ENCODE data around the gene SDSL.

The SDSL gene

DNA sequence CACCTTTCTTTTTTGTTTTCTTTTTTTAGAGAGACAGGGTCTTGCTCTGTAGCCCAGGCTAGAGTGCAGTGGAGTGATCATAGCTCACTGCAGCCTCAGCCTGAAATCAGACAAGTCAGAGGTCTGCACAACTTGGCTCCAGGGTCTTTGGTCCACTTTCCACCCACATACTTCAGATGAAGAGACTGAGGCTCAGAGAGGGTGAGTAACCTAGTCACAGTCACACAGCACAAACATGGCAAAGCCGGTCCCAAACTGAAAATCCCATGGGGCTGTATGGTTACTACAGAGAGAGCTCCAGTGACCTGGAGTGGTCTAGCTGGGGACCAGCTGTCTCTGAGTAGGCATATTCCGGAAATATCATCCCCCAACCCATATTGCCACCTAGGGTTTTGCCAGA, 30.3 kb downstream of the SDSL start:
- DNase-seq = no peak

DNA sequence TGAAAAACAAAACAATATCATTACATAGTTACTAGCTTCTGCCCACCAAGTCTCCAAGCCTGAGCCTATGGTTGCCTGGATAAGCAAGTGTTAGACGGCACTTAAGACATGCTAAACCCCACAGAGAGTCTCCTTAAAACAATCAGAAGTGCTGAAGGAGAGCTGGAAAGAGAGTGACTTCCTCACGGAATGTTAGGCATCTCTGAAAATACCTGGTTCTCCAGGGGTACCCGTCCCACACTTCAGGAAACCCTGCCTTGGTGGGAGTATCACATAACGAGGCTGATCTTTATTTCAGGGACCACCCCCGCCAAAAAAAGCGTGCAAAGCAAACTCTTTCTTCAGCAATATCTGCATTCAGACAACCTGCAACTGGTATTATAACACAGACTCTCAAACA, 31.1 kb downstream of the SDSL start:
- no peak for DNase-seq

DNA sequence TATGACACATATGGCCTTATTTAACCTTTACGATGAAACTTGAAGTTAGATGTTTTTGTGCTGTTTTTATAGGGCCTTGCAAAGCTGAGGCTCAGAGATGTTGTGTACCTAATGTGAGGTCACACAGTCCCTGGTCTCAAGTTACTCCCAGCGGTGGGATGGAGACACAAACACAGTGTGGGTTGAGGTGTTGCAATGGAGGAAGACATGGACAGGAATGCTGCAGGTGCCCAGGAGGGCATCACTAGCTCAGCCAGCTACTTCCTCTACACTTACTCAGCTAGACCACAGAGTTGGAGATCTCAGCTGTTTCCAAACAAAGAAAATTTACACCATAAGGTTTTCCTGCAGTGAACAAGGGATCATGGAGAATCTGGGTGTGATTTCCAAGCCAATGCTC, 34.0 kb downstream of the SDSL start:
- no peak for DNase-seq

DNA sequence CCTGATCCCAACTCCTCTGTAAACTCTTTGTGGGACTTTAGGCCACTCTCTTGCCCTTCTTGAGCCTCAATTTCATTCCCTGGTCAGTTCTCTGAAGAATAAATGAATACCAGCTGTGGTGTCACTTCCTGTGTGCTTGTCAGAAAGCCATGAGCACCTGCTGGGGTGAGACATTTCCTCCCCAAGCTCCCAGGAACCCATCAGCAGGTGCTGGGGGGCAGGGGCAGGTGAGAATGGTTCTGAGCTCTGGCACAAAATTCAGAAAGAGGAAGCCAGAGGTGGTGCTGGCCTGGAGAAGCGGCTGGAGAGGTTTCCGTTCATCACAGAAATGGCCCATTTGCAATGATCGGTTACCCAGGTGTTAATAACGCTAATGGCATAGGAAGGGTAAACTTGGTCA, 34.6 kb downstream of the SDSL start:
- DNase-seq = no peak

DNA sequence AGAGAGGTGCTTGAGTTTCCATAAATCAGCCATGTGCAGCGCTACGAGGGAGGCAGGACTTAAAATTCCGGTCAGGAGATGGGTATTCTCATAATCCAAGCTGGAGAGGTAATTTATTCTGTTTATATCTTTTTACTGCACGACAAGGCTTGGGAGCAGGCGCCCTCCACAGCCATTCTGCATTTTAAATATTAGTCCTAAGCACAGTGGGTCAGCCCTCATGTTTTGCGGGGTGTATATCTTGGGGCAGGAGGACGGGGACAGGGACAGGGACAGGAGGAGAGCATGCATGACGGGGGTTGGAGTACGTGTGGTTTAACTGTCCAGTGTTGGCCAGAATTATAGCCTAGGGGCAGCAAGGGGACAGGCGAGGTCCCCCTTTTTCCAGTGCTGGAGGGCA, 35.0 kb downstream of the SDSL start:
- no peak for DNase-seq

DNA sequence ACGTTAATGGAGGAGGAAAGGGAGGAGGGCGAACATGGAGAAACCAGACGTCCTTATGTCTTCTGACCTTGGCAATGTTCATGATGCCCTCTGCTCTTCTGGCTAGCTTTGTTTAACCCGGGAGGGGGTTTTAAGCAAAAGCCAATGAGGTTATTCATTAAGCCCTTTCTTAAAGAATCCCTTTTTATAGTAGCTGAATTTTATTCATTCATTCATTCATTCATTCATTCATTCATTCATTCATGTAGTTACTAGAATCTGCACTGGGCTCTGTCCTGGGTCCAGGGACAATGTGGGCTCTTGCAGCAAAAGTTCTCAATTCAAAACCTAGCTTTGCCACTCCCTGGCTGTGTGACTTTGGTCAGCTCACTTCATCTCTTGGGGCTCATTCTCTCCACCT, 35.5 kb downstream of the SDSL start:
- no peak for DNase-seq

DNA sequence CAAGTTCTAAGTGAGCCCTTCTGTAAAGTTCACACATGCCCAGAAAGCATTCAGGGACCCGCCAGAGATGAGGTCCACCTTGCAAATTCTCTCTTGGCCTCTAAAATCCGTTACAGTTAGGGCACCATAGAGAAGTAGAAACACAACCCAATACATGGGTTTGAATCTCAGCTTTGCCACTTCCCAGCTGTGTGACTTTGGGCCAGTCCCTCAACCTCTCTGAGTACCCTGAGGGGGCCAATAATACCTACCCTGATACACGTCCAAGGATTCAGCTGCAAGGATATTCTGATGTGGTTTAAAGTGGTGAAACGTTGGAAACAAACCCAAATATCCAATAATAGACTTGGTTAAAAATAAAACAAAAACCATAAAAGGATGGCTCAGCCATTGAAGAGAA, 37.8 kb downstream of the SDSL start:
- no peak for DNase-seq

DNA sequence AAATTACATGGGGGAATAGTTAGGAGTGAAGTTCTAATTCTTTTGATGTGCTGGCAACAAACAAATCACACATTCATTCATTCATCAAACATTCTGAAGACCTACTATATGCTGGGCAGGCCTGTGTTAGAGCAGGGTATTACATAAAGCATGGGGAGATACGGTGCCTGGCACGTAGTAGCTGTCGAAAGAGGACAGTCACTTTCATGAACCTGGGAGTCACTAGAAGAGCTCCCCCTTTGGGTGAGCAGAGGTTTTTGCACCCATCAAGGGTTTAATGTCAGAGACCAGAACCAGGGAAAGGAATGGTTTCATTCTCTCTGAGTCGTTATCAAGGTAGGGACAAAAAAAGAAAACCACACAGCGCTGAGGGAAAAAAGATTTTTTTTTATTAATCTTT, 39.5 kb downstream of the SDSL start:
- no peak for DNase-seq

DNA sequence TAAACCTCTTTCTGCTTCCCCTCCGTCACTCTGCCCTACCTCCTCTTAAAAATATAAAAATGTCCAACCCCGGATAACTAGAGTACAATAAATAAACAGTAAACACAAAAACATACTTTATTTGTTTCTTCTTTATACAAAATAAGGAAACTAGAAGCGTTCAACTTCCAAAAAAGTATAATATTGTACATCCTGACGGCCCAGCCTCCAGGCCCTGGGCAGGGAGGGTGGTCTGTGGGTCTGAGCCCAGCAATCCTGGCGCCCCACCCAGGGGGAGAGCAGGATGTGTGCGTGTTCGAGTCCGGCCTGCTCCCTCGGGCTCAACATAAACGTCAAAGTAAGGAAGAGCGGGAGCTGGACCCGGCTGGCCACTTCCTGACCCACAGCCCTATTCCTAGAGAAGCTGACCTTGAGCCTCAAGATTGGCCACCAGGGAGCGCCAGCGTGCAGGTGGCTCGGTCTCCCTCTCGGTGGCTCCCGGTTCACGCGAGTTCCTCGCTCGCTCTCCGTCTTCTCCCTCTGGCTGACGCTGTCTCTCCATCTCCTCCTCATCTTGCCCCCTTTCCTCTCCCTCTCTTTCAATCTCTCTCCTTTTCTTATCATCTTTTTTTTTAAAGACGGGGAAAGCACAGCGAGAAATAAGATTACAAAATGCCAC, 40.1 kb downstream of the SDSL start:
- DNase-seq = peak; percentile 55

DNA sequence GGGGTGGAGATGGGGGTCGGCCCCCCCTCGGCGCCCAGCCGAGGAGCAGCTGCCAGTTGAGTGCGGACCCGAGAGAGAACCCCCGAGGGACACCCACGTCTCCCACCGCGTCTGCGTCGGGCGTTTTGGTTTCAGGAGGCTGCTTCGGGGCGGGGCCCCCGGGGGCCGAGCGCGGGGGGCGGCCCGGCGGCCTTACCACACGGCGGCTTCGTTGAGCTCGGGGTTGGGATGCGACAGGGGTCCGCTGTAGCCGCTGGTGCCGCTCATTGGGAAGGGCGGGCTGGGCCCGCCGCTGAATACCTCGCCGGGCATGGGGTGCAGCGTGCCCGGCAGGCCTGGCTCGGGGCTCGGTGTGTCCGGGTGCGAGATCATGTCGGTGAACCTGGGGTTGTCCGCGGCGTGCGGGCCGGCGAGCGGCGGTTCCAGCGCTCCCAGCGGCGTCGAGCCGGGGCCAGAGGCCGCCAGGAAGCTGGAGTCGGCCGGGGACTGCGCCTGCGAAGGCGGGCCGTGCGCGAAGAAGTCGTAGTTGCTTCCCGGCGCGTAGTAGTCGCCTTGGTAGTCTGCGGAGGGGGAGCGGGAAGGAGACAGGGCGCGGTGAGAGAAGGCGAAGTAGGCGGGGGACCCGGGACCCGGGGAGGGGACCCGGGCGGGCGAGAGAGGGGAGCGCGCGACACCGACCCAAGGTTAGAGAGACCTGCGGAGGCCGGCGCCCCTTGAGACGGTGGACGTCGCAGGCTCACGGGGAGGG, 41.0 kb downstream of the SDSL start:
- DNase-seq = no peak

DNA sequence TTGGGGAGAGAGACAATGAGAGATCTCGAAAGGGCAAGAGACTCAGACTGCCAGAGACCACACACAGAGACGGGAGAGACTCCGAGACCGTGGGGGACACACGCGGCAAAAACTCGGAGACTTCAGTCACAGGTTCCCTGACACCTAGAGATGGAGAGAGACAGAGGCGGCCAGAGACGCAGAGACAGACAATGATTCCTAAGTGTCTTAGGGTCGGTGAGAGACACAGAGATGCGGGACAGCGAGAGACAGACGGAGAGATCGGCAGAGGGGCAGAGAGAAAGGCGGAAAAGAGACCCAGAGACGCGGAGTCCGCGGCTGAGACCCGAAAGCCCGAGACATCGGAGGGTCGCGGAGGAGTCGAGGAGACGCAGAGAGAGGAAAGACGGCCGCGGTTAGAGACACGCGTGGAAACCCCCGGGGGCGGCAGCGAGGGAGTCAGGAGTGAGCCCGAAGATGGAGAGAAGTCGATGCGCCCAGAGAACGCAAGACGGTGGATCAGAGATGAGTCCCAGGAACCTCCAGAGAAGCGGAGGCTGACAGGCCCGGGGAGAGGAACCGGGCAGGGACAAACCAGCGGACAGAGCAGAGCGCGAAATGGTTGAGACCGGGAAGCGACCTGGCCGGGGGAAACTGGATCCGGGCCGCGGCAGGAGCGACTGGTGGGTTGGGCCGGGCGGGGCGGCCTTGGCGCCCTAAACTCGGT, 41.7 kb downstream of the SDSL start:
- no peak for DNase-seq

DNA sequence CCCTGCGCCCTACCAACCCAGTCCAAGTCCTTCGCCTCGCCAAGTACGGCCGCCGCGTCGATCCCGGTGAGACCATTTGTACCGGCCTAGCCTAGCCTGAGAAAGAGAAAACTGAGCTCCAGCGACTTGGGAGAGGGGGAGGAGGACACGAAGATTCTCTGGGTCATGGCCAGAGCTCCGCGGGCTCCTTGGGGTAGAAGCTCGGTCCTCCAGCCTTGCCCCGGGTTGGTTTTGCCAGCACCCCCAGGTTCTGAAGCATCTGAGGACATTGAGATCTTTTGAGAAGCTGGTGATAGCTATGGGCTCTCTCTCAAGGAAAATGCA, 42.2 kb downstream of the SDSL start:
- no peak for DNase-seq

DNA sequence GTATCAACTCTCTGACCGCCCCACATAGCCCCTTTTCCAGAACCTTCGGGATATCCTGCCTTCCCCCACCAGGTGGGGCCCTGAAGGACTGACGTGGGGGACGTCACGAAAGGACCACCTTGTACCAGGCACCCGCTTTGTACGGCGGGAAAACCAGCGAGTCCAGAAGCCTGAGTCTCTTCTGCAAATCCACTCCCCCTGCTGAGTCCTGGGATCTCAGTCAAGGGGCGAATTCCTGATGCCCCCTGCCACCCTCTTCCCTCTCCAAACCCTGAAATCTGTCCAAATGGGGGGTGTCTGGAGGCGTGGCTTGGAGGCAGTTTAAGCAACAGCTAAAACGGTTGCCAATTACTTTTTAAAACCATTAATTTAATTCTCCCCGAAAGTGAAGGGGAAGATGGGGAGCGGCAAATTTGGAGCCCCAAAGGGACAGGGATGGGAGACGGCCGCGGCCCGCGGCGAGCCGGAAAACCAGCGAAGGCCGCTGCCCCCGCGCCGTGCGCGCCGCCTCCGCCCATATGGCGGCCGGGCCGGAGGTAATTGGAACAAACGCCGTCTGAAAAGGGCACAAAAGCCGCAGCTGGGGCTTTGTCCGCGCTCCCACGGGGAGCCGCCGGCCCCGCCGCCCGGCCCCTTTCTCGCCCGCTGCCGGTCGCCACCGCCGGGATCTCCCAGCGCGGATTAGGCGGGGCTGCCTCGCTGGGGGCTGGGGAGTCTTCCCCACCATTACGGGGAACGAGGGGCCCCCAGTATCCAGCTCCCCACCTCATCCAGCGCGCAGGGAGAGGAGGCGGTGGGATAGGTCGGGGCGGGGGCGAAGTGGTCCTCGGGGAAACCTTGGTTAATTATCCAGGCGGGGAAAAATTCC, 42.9 kb downstream of the SDSL start:
- no peak for DNase-seq

DNA sequence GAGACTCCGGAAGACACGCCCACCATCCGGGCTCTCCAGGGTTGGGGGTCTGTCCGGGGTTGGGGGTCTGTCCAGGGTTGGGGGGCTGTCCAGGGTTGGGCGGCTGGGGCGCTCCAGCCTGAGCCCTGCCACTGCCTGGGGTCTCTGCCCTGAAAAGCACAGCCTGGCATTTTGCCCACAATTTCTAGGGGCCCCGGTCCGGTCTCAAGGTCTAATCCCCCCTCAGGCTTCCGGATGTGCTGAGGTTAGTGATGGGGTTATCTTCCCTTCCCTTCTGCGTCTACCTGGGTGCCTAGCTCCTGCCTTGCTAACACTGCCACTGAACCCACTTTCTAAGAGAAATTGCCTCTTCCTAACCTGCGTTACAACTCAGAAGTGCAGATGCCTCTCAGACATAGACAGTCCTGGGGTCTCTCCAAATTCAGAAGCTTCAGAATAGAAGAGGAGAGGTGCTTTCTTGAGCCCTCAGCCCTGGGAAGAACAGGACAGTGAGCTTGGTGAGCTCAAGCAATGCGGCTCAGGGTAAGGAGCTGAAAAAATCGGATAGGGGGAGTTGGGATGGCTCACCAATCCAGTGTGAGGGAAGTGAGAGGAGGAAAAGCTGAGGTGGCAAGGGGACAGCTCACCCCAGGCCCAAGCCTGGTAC, 43.8 kb downstream of the SDSL start:
- DNase-seq = no peak

DNA sequence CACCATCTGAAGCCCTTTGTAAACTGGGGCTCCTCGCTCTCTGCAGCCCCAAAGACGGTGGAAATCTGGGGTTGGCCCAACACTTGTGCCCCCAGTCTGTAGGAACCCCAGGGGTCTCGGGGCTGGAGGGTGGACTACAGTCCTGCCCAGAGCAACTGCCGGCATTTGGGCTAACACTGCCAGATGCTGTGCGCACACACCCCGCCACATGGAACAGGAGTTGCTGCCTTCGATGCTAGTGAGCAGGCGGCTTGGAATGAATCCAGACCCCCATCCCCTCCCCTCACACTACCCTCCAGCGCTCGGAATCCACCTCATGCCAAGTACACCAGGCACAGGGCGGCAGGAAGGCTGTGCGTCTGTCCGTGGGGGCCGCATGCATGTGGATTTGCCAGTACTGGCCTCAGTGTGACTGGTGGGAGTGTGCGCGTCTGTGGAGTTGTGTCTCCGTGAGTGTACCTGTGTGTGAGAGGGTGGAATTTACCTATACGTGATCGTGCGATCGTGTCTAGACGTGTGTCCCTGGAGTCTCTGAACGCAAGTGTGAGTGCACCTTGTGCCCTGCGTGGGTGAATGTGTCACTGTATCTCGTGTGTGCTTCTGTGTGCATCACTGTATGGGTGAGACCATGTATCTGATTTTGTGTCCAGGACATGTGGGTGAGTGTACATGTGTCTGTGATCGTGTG, 44.4 kb downstream of the SDSL start:
- no peak for DNase-seq

DNA sequence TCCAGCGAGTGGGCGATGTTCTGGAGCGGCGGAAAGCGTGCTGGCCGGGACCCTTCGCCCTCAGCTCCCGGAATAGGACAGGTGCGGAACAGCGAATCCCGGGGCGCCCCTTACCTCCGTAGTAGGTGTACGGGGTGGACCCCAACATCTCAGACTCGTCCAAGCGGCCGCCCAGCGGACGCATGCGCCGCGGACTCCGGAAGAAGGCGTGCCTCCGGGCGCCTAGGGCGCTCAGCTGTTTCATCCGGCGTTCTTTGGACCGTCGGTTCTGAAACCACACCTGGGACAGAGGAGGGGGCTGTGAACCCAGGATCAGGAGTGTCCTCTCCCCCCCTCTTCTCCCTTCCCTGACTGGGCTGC, 44.9 kb downstream of the SDSL start:
- DNase-seq = no peak

DNA sequence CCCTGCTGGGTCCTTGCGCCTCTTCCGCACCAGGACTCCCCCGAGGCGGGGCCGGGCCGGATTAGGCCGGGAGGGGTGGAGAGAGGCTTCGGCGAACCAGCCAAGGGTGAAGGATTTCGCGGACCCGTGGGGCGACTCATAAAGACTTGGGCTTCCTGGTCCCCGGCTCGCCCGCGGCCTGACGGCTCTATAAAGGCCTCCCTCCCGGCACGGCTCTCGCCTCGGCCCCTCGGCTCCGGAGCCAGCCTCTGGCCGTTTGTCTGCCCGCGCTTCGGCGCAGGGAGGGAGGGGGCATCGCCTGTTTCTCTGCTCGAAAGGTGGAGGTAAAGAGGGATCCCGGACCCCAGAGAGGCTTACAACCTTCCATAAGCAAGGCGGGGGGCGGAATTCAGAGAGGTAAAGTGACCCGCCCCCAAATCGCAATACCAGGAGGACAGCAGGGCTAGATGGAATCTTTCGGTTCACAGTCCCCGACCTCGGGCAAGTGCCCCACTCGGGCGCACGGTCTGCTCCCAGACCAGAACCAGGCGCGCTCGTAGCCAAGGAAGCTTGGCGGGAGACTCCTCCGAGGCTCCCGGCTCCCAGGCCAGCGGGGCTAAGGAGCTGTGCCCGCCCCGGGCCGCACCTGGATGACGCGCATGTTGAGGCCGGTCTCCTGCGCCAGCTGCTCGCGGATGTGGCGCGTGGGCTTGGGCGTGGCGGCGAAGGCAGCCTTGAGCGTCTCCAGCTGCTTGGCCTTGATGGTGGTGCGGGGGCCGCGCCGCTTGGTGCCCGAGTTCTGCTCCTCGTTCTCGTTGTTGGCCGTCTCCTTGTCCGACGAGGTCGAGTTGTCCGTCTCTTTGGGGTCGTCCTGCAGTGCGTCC, 45.6 kb downstream of the SDSL start:
- DNase-seq = no peak

DNA sequence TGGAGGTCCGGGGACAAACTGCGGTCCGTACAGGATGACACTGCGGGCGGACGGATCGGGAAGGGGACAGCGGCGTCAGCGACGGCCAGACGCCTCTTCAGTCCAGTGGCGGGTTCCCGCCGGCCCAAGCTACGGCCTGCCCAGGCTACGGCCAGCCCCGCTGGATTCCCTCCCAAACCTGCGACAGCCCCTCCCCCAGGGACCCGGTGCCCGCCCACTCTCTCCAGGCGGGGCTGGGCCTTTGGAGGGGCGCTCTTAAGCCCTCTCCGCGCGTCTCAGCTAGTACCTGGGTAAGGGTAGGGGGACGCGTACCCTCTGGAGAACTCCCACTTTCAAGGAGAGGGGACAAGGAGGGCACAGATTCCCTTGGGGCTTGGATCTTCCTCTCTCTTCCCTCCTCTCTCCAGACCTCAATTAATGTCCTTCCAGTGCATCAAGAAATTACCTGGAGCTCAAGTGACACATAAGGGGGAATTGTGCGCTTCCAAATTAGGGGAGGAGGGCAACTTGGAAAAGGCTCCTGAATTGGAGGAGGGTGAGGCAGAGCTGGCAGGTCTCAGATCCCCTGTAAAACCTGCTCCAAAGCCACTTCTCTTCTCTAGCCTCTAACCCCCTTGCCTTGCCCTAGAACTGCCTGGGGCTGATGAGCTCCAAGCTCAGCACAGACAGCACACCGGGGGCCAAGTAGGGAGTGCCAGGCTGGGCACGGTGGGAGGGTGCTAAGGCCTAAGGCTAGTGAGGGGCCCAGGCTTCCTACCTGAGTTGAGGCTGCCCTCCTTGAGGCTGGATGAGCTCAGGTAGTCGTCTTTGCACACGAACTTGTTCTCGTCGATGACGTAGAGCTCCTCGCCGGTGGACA, 46.4 kb downstream of the SDSL start:
- no peak for DNase-seq

DNA sequence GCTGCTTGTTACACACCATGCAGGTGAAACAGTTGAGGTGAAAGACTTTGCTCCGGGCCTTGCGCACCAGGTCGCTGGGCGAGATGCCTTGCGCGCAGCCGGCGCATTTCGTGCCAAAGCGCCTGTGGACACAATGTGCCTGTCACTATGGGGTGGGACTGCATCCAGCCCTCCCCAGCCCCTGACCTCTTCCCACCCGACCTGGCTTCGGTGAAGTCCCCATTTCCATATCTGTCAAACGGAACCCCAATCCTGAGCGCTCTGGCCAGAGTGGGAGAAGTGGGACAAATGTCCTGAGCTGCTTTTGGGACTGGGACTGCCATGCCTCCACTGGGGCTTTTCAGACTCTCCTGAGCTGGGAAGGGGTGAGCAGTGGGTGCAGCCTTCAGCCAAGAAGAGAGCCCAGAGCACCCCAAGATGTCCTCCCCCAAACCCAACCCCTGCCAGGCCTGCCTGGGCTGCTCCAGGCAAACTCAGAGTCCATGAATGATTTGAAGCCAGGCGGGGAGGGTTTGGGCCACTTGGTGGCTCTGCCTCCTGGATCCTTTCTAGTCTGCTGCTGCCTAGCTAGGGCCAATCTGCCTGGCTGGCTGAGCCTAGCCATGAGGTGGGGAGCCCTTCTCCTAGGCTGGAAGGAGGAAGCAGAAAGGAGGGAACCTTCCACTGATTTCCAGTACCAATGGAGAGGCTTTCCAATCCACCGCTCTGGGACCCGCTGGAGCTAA, 47.2 kb downstream of the SDSL start:
- DNase-seq = no peak
